Stimulated activated CD4-positive, alpha-beta T cell treated with anti-CD3 and anti-CD28 coated beads, Interleukin-1b, Interleukin-23, amount 100 ng/mL, for 24 hours (primary cell): ENCODE results near the gene FAM219B.

Experiments
- DNase-seq, 4 experiments: peaks; one replicate each; pipeline ENCODE4 v3.0.0-alpha.2; 2020; ENCODE audit warnings: low read depth in 4 of 4, low spot score in 1 of 4

The FAM219B gene

GRCh38 chr15:74878273-74878672 is 28.4 kb downstream of the FAM219B start:
- DNase-seq, result no peak

GRCh38 chr15:74873756-74874424 is 32.8 kb downstream of the FAM219B start:
- DNase-seq, result no peak

- peak; percentile 70 to 84 (median 80) for DNase-seq
These were observed 33.5 kb downstream of the FAM219B start, which contains the start of gene SCAMP2 for GRCh38 chr15:74873036-74873755. Gene SCAMP2 (minus strand): TSS chr15:74873365. CDS start chr15:74873255, 110 bp downstream.

DNA sequence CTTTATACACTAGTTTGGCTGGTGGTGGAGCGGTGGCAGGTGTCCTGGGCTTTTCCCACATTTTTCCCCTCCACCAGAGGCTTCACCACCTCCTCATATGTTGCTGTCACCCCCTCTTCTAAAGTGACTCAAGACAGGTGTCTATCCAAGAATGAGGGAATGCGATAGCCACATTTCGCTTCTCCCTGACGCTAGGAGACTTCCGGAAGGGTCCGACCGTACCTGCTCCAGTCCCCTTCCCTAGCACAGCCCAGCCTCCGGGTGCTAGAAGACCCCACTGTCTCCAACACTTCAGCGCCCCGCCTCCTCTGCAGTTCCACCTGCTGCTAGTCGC is 34.0 kb downstream of the FAM219B start:
- no peak for DNase-seq

DNA sequence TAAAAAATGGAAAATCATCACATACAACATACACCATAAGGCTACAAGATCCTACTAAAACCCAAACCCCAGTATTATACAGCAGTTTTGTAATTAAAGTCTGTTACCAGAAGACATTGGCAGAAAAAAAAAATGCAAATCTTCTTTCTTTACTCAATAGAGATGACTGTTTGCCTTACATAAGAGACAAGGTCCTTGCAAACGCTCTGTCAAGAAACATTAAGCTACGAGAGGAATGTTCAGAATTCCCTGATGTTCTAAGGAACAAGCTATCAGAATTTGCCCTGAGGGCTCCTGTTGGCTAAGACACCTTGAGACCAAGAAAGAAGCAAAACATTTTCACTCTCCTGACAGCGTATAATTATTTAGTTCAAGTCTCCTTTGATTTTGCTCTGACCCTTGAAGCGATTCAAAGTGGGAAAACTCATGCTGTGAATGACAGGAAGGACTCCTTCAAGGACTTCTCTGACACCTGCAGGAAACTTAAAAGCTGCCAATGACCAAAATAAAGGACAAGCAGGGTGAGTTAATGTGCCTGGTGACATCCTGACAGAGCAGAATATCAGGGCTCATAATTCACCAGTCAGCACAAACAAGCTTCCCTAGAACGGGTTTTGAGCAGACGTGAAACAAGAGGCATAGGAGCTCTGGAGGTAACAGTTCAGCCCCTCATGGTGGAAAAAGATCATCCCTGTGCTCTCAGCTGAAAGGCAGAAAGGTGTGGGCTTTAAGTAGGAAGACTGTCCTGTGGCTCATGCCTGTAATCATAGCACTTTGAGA is 36.0 kb downstream of the FAM219B start:
- no peak for DNase-seq

DNA sequence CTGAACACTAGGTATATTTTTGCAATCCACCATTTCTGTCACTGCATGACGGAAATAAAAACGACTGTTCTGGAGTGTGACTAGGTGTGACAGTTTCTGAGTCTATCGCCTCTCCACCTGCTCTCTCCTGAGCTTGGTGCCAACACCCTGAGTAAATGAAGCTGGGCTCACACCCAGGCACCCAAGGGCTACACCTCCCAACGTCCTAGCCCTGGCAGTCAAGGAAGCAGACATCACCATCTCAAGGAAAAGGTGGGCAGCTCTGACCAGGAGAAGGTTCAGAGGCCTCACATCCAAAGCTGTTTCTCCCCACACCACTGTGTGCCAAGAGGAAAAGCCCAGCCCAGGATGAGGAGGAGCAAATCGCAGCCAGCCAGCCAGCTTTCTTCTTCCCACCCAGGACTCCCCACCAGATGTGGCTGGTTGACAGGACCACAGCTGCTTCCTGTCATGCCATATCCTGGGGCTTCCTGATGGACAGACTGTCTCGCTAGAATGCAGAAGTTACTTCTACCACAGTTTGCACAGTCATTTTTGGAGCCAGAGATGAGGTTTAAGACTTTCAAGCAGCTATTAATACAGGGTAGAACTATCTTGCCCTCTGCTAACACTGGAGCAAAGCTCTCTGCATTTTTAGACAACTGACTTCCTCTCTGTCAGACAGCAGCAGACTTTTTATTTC is 36.8 kb downstream of the FAM219B start:
- no peak for DNase-seq

- DNase-seq, result no peak
These were observed 37.3 kb downstream of the FAM219B start for GRCh38 chr15:74869372-74869725.

GRCh38 chr15:74868059-74868458 is 38.6 kb downstream of the FAM219B start:
- DNase-seq, result no peak

DNA sequence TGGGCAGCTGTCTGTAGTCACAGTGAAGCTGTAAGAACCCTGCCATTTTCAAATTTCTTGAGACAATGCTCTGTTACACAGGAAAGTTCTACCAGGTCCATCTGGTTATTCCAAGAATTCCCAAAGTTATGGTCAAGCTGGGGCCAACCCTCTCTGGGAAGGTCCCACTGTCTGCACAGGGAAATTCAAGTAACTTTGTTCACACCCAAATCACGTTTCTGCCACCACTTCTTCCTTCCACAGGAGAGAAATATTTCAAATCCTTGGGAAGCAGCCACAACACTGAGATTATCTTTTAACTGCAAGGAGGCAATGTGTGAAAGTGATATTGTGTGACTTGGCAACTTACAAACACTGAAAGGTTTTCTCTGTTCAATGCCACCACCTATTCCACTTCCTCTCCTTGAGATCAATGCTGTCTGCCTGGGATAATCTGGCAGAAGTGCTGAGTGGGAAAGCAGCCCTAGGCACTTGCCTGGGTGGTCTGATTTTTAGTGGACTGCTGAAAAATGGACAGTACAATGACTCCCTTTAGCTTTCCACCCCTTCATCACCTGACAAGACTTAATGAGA is 39.1 kb downstream of the FAM219B start:
- no peak for DNase-seq

DNA sequence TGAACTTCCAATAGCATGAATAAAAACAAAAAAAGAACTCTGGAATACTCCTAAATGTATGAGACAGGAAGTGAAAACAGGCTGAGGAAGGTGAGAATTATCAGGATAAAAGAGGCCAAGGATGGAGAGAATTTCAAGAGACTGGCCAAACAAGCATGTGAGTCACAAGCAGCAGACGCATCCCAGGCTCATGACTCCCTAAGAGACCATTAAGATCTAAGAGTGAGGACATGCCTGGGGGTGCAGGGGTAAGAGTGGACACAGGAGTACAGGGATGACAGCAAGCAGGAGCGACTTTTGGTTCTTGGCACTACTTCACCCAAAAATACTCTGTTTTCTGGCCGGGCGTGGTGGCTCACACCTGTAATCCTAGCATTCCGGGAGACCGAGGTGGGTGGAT is 40.6 kb downstream of the FAM219B start:
- DNase-seq, result no peak

GRCh38 chr15:74865316-74865715 is 41.3 kb downstream of the FAM219B start:
- no peak for DNase-seq

DNA sequence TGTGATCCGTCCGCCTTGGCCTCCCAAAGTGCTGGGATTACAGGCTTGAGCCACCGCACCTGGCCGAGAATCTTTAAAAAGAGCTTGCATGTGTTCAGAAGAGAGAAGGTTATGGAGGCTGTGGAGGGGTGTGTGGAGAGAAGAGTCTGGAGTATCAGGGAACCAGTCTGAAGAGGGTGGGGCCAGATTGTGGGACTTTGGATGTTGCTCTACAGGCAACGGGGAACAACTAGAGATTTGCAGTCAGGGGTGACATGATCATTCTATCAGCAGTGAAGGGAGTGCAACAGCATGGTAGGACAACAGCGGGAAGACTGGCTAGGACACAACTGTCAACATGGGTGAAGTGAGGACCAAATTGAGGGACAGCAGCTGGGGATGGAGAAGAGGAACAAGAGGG is 42.4 kb downstream of the FAM219B start:
- no peak for DNase-seq

DNA sequence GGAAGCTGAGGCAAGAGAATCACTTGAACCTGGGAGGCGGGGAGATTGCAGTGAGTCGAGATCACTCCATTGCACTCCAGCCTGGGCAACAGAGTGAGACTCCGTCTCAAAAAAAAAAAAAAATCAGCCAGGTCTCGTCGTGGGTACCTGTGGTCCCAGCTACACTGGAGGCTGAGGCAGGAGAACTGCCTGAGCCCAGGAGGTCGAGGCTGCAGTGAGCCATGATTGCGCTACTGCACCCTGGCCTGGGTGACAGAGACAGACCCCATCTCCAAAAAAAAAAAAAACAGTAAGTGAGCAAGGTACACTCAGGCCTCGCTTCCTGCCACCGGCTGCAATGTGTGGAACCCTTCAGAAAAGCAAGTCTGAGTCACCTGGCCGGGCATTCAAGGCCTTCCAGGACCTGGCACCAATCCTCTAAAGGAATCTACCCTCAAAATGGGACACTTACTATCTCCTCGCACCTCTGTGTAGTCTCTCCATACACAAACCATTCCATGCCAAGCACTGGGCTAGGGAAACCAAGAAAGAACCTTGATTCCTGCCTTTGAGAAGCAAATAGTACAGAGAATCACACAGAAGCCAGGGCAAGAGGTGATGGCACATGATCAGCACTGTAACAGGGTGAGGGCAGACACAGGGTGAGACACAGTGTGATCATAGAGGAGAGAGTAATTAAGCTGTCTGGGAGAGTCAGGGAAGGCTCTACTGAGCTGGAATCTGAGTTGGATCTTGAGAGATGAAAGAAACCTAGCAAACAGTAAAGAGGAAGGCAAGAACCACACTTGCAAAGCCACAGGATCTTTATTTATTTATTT is 43.2 kb downstream of the FAM219B start:
- DNase-seq, result no peak

GRCh38 chr15:74858369-74858740 is 48.3 kb downstream of the FAM219B start:
- DNase-seq, result no peak

- no peak for DNase-seq
These were observed 48.8 kb downstream of the FAM219B start for GRCh38 chr15:74857671-74858368.

DNA sequence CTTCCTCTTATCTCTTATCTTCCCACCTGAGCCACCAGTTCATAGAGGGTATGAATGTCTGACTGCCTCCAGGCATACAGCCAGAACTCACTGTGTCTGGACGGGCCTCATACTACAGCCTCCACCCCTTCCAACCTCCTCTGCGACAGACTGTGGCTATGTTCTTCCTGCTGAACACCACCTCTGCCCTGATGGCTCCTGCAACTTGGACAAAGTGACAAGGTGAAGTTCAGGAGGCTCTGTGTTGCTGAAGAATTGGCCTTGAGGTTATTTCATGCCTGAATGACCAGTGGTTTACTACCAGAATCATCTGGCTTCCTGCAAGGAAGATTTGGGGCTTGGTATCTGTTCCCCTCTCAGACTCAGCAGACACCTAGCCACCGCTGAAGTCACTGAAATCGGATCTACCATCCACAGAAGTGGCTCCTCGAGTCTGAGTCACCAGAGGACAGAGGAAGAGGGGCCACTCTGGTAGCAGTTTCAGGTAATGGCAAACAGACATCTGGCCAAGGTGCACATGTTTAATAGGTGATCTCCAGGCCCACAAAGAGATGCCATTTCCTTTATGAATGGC is 49.5 kb downstream of the FAM219B start:
- no peak for DNase-seq

GRCh38 chr15:74856537-74856936 is 50.1 kb downstream of the FAM219B start:
- DNase-seq, result no peak

DNA sequence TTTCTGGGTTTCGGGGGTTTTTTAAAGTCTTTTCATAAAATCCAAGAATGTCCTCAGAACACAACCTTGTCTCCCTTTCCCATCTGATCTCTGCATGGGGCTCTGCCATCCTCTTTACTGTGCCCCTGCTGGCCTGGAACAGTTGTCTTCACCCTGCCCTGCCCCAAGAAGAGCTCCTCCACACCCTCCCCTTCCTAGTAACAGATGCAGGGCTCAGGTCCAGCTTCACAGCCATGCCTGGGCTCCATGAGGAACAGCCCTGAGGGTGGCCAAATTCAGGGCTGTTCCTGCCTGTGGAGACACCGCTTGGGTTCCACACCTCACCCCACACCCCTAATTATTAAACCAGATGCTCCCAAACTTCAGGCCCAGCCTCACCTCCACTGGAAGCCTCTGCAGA is 50.8 kb downstream of the FAM219B start:
- DNase-seq, result no peak

DNA sequence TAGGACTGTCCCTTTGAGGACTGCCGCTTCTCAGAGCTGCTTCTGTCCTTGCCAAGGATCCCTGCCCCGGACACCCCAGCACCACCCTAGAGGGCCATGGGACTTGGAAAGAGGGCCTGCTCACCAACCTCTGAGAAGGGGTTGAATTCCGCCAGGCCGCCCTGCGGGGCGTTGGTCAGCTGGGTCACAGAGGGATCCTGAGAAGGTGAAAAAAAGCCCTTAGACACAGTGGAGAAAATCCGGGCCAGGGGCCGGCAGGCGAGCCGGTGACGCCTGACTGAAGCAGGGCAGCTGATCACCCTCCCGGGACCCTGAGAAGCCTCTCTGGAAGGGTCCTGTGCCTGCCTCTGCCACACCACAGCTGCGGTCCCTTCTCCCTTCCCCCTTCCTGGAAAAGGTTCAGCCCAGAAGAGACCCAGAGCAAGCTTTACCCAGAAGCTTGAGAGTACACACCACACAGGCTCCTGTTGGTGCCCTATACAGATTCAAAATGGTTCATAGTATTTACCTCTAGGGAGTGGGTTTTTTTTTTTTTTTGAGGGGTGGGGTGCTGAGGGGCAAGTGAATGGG is 52.1 kb downstream of the FAM219B start:
- no peak for DNase-seq
